ENCODE data around the gene SPIRE1.

SPIRE1 gene

DNA sequence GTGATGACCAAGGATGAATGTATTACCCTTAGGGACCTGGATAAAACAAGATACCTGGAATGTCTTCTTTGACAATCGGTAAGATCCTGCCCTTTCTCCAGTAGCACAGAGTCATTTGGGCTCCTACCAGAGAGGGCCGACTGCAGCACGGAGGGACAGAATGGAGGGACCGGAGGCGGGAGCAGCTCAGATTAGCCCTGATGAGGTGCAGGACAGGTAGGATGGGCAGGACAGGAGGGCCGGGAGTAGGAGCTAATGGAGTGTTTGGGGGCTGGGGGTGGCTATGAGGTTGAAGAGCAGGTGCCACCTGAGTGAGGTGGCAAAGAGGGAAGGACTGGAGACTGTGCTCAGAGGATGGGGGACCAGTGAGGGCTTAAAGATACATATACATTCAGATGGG is 260.1 kb downstream of the SPIRE1 start:
- TF ChIP-seq ESRRG (CRISPR knock-in tag; IDR thresholded peaks at IDR 0.05), result no peak
- no peak for TF ChIP-seq RARB (CRISPR knock-in tag; IDR thresholded peaks at IDR 0.05)
- no peak for TF ChIP-seq TOX (CRISPR knock-in tag; IDR thresholded peaks at IDR 0.05; ENCODE audit: borderline replicate concordance)
- no peak for TF ChIP-seq CSDC2 (CRISPR knock-in tag; IDR thresholded peaks at IDR 0.05)
- TF ChIP-seq BACH2 (CRISPR knock-in tag; IDR thresholded peaks at IDR 0.05; ENCODE audit: borderline replicate concordance), result no peak
- TF ChIP-seq ARNTL (CRISPR knock-in tag; IDR thresholded peaks at IDR 0.05; ENCODE audit: borderline replicate concordance, low read depth), result no peak
- no peak for TF ChIP-seq PPARA (CRISPR knock-in tag; IDR thresholded peaks at IDR 0.05; ENCODE audit: borderline replicate concordance)
- no peak for TF ChIP-seq ZNF70 (CRISPR knock-in tag; IDR thresholded peaks at IDR 0.05)
- TF ChIP-seq OSR1 (CRISPR knock-in tag; IDR thresholded peaks at IDR 0.05), result no peak
- no peak for TF ChIP-seq ZFP30 (CRISPR knock-in tag; IDR thresholded peaks at IDR 0.05)
- no peak for TF ChIP-seq GLIS3 (CRISPR knock-in tag; IDR thresholded peaks at IDR 0.05)
- no peak for TF ChIP-seq PATZ1 (CRISPR knock-in tag; IDR thresholded peaks at IDR 0.05; ENCODE audit: borderline replicate concordance)
- TF ChIP-seq ZC3H10 (CRISPR knock-in tag; IDR thresholded peaks at IDR 0.05), result no peak
- TF ChIP-seq, protein P1, sequence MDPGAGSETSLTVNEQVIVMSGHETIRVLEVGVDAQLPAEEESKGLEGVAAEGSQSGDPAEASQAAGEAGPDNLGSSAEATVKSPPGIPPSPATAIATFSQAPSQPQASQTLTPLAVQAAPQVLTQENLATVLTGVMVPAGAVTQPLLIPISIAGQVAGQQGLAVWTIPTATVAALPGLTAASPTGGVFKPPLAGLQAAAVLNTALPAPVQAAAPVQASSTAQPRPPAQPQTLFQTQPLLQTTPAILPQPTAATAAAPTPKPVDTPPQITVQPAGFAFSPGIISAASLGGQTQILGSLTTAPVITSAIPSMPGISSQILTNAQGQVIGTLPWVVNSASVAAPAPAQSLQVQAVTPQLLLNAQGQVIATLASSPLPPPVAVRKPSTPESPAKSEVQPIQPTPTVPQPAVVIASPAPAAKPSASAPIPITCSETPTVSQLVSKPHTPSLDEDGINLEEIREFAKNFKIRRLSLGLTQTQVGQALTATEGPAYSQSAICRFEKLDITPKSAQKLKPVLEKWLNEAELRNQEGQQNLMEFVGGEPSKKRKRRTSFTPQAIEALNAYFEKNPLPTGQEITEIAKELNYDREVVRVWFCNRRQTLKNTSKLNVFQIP (CRISPR knock-in tag; IDR thresholded peaks at IDR 0.05; ENCODE audit: borderline replicate concordance, low read depth), result no peak
- TF ChIP-seq, protein P2, sequence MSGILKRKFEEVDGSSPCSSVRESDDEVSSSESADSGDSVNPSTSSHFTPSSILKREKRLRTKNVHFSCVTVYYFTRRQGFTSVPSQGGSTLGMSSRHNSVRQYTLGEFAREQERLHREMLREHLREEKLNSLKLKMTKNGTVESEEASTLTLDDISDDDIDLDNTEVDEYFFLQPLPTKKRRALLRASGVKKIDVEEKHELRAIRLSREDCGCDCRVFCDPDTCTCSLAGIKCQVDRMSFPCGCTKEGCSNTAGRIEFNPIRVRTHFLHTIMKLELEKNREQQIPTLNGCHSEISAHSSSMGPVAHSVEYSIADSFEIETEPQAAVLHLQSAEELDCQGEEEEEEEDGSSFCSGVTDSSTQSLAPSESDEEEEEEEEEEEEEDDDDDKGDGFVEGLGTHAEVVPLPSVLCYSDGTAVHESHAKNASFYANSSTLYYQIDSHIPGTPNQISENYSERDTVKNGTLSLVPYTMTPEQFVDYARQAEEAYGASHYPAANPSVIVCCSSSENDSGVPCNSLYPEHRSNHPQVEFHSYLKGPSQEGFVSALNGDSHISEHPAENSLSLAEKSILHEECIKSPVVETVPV (CRISPR knock-in tag; IDR thresholded peaks at IDR 0.05), result no peak
- TF ChIP-seq ISL1 (CRISPR knock-in tag; IDR thresholded peaks at IDR 0.05), result no peak
- no peak for TF ChIP-seq CREB5 (CRISPR knock-in tag; IDR thresholded peaks at IDR 0.05; ENCODE audit: low read depth)
- ATAC-seq, result no peak

GRCh38 chr18:12397254-12397653 is 260.7 kb downstream of the SPIRE1 start:
- no peak for TF ChIP-seq PATZ1 (CRISPR knock-in tag; IDR thresholded peaks at IDR 0.05; ENCODE audit: borderline replicate concordance)
- no peak for TF ChIP-seq OSR1 (CRISPR knock-in tag; IDR thresholded peaks at IDR 0.05)
- TF ChIP-seq ZFP3 (CRISPR knock-in tag; IDR thresholded peaks at IDR 0.05), result no peak
- TF ChIP-seq SNAI2 (CRISPR knock-in tag; IDR thresholded peaks at IDR 0.05), result no peak
- no peak for TF ChIP-seq PPARA (CRISPR knock-in tag; IDR thresholded peaks at IDR 0.05; ENCODE audit: borderline replicate concordance)
- no peak for TF ChIP-seq CREB5 (CRISPR knock-in tag; IDR thresholded peaks at IDR 0.05; ENCODE audit: low read depth)
- TF ChIP-seq ZFP30 (CRISPR knock-in tag; IDR thresholded peaks at IDR 0.05), result no peak
- no peak for TF ChIP-seq GLIS3 (CRISPR knock-in tag; IDR thresholded peaks at IDR 0.05)
- no peak for TF ChIP-seq RARB (CRISPR knock-in tag; IDR thresholded peaks at IDR 0.05)
- TF ChIP-seq ZNF8 (CRISPR knock-in tag; IDR thresholded peaks at IDR 0.05), result no peak
- TF ChIP-seq TOX (CRISPR knock-in tag; IDR thresholded peaks at IDR 0.05; ENCODE audit: borderline replicate concordance), result no peak

More at GRCh38 chr18:12397254-12397653, 260.7 kb downstream of the SPIRE1 start:
- ATAC-seq, result no peak
